HG03342 (cell line): Measurements from ENCODE around the gene CDC37.

ENCODE experiments used
- ATAC-seq: cut with Tn5 transposase; IDR thresholded peaks from one replicate; pipeline ENCODE4 v1.9.1; 2021; ENCODE audit warnings: mild to moderate bottlenecking, moderate library complexity; ENCODE audit not compliant: unreplicated experiment

CDC37 gene

DNA sequence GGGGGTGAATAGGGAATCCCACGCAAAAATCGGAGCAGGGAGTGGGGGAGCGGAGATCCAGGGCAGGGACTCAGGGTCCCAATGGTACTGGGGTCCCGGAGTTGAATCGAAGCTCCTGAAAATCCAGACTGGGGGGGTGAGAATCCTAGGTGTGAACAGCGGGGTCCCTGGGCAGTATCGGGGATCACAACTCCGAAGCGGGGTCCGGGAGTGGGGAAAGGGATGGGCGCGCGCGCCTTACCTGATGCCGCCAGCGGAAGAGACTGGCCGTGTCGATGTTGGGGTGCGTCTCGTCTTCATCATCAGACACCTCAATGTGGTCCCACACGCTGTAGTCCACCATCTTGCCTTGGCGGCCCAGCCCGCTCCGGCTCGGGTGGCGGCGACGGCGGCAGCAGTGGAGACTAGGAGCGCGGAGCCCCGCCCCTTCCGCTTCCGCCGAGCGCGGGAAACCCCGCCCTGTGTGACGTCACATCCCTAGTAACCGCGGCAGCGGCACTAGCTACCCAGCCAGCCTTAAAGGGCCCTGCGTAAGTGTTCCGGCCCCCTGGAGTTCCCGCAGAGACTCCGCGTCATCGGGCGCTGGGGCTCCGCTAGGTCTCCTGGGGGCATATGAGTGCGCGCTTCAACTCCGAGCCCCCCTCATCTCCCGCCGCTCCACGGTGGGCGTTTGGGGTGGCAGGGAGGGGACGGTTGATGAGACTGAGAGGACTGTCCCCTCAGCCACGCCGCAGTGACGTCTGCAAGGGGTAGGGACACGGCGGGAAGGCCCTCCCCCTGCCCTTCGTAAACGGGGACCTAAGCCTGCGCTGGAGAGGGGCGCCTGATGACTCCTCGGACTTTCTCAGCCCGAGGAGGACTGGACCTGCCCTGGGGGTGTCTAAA lies at the start of gene CDC37:
TSS of gene CDC37 (minus strand) at position 406 of the 885 bp plus-strand sequence. CDS start at position 343, 63 bp downstream.
- ATAC-seq = peak; percentile 73

GRCh38 chr19:10450853-10451609 lies 47.7 kb upstream of the CDC37 start:
- no peak for ATAC-seq

- no peak for ATAC-seq
These were observed 47.0 kb upstream of the CDC37 start for GRCh38 chr19:10450191-10450852.

- no peak for ATAC-seq
These were observed 45.7 kb upstream of the CDC37 start for GRCh38 chr19:10449037-10449436.

DNA sequence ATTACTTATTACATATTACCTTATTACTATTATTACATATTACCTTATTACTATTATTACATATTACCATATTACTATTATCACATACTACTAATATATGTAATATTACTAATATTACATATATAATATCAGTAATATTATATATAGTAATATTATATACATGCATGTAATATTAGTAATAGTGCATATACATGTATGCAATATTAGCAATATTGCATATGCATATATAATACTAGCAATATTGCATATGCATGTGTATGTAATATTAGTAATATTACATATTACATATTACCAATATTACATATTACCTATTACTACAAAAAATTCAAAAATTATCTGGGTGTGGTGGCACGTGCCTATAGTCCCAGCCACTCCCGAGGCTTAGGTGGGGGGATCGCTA lies 39.4 kb upstream of the CDC37 start:
- ATAC-seq = no peak

DNA sequence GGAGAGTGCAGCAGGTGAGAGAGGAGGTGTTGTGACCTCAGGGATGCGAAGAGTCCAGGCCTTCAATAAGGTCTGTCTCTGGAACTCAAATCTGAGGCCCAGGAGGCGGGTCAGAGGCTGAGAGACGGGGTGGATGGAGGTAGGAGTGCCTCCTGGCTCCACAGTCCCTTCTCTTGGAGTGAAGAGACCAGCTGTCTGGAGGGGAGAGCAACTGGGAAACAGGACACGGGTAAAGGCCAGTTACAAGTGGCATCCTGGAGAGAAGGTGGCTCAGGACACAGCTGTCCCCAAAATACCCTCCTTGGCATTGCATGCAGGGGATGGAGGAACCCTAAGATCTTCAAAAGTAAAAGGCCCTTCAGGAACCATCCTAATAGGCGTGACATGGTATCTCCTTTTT lies 36.2 kb upstream of the CDC37 start:
- no peak for ATAC-seq

- no peak for ATAC-seq
These were observed 29.8 kb upstream of the CDC37 start for GRCh38 chr19:10433131-10433536.

- no peak for ATAC-seq
These were observed 29.4 kb upstream of the CDC37 start for GRCh38 chr19:10432736-10433130.

- ATAC-seq = no peak
These were observed 28.8 kb upstream of the CDC37 start for GRCh38 chr19:10431943-10432735.

DNA sequence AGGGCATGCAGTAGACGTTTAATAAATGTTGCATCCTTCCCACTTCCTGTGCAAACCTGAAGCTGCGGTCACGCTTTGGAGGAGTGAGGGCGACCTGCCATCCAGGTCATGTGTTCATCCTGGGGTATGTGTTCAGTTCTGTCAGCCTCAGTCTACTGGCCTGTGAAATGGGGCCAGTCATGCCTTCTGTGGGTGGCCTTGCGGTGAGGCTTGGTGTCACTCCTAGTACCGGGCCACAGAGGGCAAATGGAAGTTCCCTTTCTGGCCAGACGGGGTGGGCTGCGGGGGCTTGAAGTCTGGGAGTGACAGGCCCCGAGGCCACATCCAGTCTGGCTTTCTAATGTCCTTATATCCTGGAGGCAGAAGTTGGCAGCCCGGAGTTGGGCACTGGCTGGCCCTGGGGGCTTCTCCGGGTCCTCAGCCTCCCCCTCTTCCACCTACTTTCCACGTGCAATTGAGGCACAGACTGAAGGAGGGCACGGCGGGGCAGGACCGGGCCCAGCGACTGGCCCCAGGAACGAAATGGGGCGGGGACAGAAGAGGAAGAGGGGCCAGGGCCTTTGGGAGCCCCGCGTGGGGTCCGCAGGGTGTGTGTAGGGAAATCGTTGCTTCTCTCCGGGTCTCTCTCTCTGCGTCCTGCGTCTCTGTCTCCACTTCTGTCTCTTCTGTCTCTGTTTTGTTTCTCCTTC lies 28.1 kb upstream of the CDC37 start:
- no peak for ATAC-seq

GRCh38 chr19:10430505-10431253 lies 27.3 kb upstream of the CDC37 start:
- ATAC-seq = no peak

- ATAC-seq = no peak
These were observed 25.6 kb upstream of the CDC37 start for GRCh38 chr19:10428996-10429381.

- ATAC-seq = no peak
These were observed 23.8 kb upstream of the CDC37 start for GRCh38 chr19:10427169-10427568.

- no peak for ATAC-seq
These were observed 20.8 kb upstream of the CDC37 start for GRCh38 chr19:10424011-10424637.

DNA sequence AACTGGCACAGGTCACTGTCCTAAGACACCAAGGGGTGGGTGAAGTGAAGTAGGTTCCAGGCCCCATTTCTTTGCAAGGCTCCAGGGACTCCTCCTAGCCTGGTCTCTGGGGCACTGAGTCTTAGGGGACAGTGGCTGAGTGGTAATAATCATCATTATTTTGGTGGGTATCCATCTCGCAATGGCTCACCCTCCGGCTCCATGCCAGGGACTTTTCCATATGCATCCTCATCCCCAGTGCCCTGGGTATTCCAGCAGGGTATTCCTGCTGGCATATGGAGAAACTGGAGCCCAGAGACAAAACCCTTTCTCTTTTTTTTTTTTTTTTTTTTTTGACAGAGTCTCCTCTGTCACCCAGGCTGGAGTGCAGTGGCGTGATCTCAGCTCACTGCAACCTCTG lies 19.5 kb upstream of the CDC37 start:
- no peak for ATAC-seq

GRCh38 chr19:10422046-10422461 lies 18.7 kb upstream of the CDC37 start:
- no peak for ATAC-seq

- ATAC-seq = no peak
These were observed 18.1 kb upstream of the CDC37 start for GRCh38 chr19:10421240-10422045.
